ENCODE measurements around the gene P3H4. TPM values are rescaled to one million over a fixed set of nuclear protein-coding genes. Genes with fewer than 3 reads are reported as not detected.
A peak's percentile ranks its signal among the peaks of the same experiment; 100 is the strongest.

P3H4 gene
- total RNA-seq, 3 donors from 2014 or later: 10.7 to 14.0 (median 12.1) TPM

GRCh38 chr17:41822216-41823140 lies 10.7 kb upstream of the P3H4 start:
- TF ChIP-seq CTCF (IDR thresholded peaks at IDR 0.05): no peak
- intact Hi-C loops (cut with DNase I, micrococcal nuclease): no loop called here
- DNase-seq (no peak), ATAC-seq (no peak)
- Histone ChIP-seq H3K9me3 (no peaks in the 10 kb centered on the region), H3K4me3 (no peak overlapping the region), H3K4me1 (ENCODE audit: low read depth) (no peaks in the 10 kb centered on the region), H3K36me3 (ENCODE audit: low read depth) (no peaks in the 10 kb centered on the region)

GRCh38 chr17:41821776-41822175 lies 10.0 kb upstream of the P3H4 start:
- no peaks in the 10 kb centered on the region for H3K36me3 ChIP-seq (ENCODE audit: low read depth)
- no peak for ATAC-seq
- no peak for TF ChIP-seq CTCF (IDR thresholded peaks at IDR 0.05)
- no peak for DNase-seq
- H3K4me3 ChIP-seq: no peak overlapping the region
- no peaks in the 10 kb centered on the region for H3K9me3 ChIP-seq
- intact Hi-C loops (cut with DNase I, micrococcal nuclease): no loop called here
- no peaks in the 10 kb centered on the region for H3K4me1 ChIP-seq (ENCODE audit: low read depth)

- TF ChIP-seq CTCF (IDR thresholded peaks at IDR 0.05): no peak
These were observed 6.3 kb upstream of the P3H4 start for GRCh38 chr17:41818024-41818423.

GRCh38 chr17:41816637-41817320 lies 5.0 kb upstream of the P3H4 start:
- Histone ChIP-seq H3K4me3 (no peak overlapping the region), H3K9me3 (no peaks in the 10 kb centered on the region), H3K36me3 (ENCODE audit: low read depth) (no peaks in the 10 kb centered on the region), H3K4me1 (ENCODE audit: low read depth) (peaks cover 6% of the 10 kb centered on the region)
- intact Hi-C loops (cut with DNase I, micrococcal nuclease): no loop called here
- ATAC-seq (no peak), DNase-seq (peak in 1 of 3 donors; percentile 36)
- no peak for TF ChIP-seq CTCF (IDR thresholded peaks at IDR 0.05)

More at GRCh38 chr17:41818024-41818423, 6.3 kb upstream of the P3H4 start:
- Histone ChIP-seq H3K4me1 (ENCODE audit: low read depth) (no peaks in the 10 kb centered on the region), H3K9me3 (no peaks in the 10 kb centered on the region), H3K36me3 (ENCODE audit: low read depth) (no peaks in the 10 kb centered on the region), H3K4me3 (no peak overlapping the region)
- intact Hi-C loops (cut with DNase I, micrococcal nuclease): no loop called here
- DNase-seq: peak in 1 of 3 donors; percentile 42
- ATAC-seq: no peak

- H3K4me1 ChIP-seq (ENCODE audit: low read depth): peaks cover 22% of the 10 kb centered on the region
- intact Hi-C loops (cut with DNase I, micrococcal nuclease): no loop called here
- TF ChIP-seq CTCF (IDR thresholded peaks at IDR 0.05): no peak
- no peak overlapping the region for H3K4me3 ChIP-seq
- no peaks in the 10 kb centered on the region for H3K36me3 ChIP-seq (ENCODE audit: low read depth)
- H3K9me3 ChIP-seq: no peaks in the 10 kb centered on the region
- ATAC-seq (no peak), DNase-seq (no peak)
These were observed 2.4 kb upstream of the P3H4 start for GRCh38 chr17:41814195-41814594.
